ENCODE results near the gene ATG4D.

Gene ATG4D

DNA sequence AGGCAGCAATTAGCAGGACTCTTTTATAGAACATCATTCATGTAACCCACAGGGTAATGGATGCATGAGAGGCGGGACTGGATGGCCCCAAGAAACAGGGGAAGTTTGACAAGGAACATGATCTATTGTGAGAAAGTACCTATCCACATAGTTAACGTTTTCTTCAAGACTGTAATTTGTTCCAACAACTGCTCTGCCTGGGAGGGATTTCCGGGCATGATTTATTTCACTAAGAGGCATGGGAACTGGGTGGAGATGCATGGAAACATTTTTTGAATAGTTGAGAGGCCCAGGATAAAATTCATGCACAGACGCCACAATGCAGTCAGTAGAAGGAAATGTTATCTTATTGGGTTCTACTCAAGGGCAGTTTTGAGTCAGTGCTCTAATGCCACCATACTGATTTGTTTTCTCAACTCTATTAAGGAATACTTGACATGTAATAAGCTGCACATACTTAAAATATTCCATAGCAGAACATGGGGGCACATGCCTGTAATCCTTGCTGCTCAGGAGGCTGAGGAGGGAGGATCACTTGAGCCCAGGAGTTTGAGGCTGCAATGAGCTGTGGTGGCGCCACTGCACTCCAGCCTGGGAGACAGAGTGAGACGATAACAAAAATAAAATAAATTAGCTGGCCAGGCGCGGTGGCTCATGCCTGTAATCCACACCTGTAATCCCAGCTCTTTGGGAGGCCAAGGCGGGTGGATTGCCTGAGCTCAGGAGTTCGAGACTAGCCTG lies 9.9 kb upstream of the ATG4D start:
- no peaks in the 10 kb centered on the region for H3K79me2 ChIP-seq (ENCODE audit: control insufficient read depth, low read length)
- H3K4me2 ChIP-seq (ENCODE audit: low read length), result no peak overlapping the region
- H3K27ac ChIP-seq (ENCODE audit: low read depth, low read length), result no peak overlapping the region
- H3F3A ChIP-seq (ENCODE audit: control insufficient read depth, insufficient read depth), result no peaks in the 10 kb centered on the region
- no peaks in the 10 kb centered on the region for H4K20me1 ChIP-seq (ENCODE audit: control insufficient read depth, insufficient read depth, low read depth, low read length)
- no peaks in the 10 kb centered on the region for H3K9me2 ChIP-seq (replicated peaks; ENCODE audit: control insufficient read depth, low read length)
- no peaks in the 10 kb centered on the region for H3K4me1 ChIP-seq (ENCODE audit: control insufficient read depth, low read length)
- H3K9me3 ChIP-seq (ENCODE audit: control insufficient read depth, insufficient read depth, low read length), result peaks cover 2% of the 10 kb centered on the region; the same call in 1 of the 2 replicates
- no peak overlapping the region for H3K4me3 ChIP-seq (ENCODE audit: low read length)
- peaks cover 26% of the 10 kb centered on the region for H3K27me3 ChIP-seq (ENCODE audit: control insufficient read depth, low read length)
- no peak for TF ChIP-seq EZH2phosphoT487 (IDR thresholded peaks at IDR 0.05; ENCODE audit: borderline replicate concordance, low read length)
- TF ChIP-seq, protein P1, sequence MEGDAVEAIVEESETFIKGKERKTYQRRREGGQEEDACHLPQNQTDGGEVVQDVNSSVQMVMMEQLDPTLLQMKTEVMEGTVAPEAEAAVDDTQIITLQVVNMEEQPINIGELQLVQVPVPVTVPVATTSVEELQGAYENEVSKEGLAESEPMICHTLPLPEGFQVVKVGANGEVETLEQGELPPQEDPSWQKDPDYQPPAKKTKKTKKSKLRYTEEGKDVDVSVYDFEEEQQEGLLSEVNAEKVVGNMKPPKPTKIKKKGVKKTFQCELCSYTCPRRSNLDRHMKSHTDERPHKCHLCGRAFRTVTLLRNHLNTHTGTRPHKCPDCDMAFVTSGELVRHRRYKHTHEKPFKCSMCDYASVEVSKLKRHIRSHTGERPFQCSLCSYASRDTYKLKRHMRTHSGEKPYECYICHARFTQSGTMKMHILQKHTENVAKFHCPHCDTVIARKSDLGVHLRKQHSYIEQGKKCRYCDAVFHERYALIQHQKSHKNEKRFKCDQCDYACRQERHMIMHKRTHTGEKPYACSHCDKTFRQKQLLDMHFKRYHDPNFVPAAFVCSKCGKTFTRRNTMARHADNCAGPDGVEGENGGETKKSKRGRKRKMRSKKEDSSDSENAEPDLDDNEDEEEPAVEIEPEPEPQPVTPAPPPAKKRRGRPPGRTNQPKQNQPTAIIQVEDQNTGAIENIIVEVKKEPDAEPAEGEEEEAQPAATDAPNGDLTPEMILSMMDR (IDR thresholded peaks at IDR 0.05; ENCODE audit: low read depth, low read length, poor library complexity, severe bottlenecking), result no peak
- no peaks in the 10 kb centered on the region for H3K36me3 ChIP-seq (ENCODE audit: control insufficient read depth, low read length)

DNA sequence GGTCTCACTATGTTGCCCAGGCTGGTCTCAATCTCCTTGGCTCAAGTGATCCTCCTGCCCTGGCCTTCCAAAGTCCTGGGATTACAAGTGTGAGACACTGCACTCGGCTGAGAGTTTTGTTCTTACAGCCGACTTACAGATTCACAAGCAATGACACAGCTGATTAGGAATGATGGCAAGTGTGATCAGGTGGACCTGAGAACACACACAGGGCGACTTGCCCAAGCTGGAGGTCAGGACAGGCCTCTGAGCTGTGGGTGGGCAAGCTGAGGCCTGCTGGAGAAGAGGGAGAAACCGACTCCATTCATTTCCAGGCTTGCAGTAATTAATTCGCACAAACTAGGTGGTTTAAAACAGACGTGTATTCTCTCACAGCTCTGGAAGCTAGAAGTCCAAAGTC lies 8.1 kb upstream of the ATG4D start:
- H3K27me3 ChIP-seq (ENCODE audit: control insufficient read depth, low read length), result peaks cover 37% of the 10 kb centered on the region
- TF ChIP-seq EZH2phosphoT487 (IDR thresholded peaks at IDR 0.05; ENCODE audit: borderline replicate concordance, low read length), result no peak
- TF ChIP-seq, protein P1 (IDR thresholded peaks at IDR 0.05; ENCODE audit: low read depth, low read length, poor library complexity, severe bottlenecking), result no peak

GRCh38 chr19:10537668-10538067 lies 6.0 kb upstream of the ATG4D start:
- Histone ChIP-seq H3K79me2 (ENCODE audit: control insufficient read depth, low read length) (no peaks in the 10 kb centered on the region), H3K4me3 (ENCODE audit: low read length) (no peak overlapping the region), H3K36me3 (ENCODE audit: control insufficient read depth, low read length) (no peaks in the 10 kb centered on the region), H3K4me2 (ENCODE audit: low read length) (no peak overlapping the region), H3K9me2 (replicated peaks; ENCODE audit: control insufficient read depth, low read length) (no peaks in the 10 kb centered on the region), H4K20me1 (ENCODE audit: control insufficient read depth, insufficient read depth, low read depth, low read length) (no peaks in the 10 kb centered on the region), H3K4me1 (ENCODE audit: control insufficient read depth, low read length) (peaks cover under 1% of the 10 kb centered on the region; the same call in 1 of the 2 replicates), H3K9me3 (ENCODE audit: control insufficient read depth, insufficient read depth, low read length) (no peaks in the 10 kb centered on the region), H3K27ac (ENCODE audit: low read depth, low read length) (no peak overlapping the region), H3F3A (ENCODE audit: control insufficient read depth, insufficient read depth) (peaks cover 4% of the 10 kb centered on the region), H3K27me3 (ENCODE audit: control insufficient read depth, low read length) (peaks cover 37% of the 10 kb centered on the region)
- no peak for TF ChIP-seq EZH2phosphoT487 (IDR thresholded peaks at IDR 0.05; ENCODE audit: borderline replicate concordance, low read length)
- TF ChIP-seq, protein P1 (IDR thresholded peaks at IDR 0.05; ENCODE audit: low read depth, low read length, poor library complexity, severe bottlenecking), result no peak

More for the DNA sequence above, 8.1 kb upstream of the ATG4D start:
- no peaks in the 10 kb centered on the region for H3K79me2 ChIP-seq (ENCODE audit: control insufficient read depth, low read length)
- H3K4me2 ChIP-seq (ENCODE audit: low read length), result no peak overlapping the region
- H3K4me3 ChIP-seq (ENCODE audit: low read length), result no peak overlapping the region
- H3K9me2 ChIP-seq (replicated peaks; ENCODE audit: control insufficient read depth, low read length), result no peaks in the 10 kb centered on the region
- H4K20me1 ChIP-seq (ENCODE audit: control insufficient read depth, insufficient read depth, low read depth, low read length), result no peaks in the 10 kb centered on the region
- H3K9me3 ChIP-seq (ENCODE audit: control insufficient read depth, insufficient read depth, low read length), result peaks cover 2% of the 10 kb centered on the region; the same call in 1 of the 2 replicates
- no peak overlapping the region for H3K27ac ChIP-seq (ENCODE audit: low read depth, low read length)
- no peaks in the 10 kb centered on the region for H3K36me3 ChIP-seq (ENCODE audit: control insufficient read depth, low read length)
- no peaks in the 10 kb centered on the region for H3F3A ChIP-seq (ENCODE audit: control insufficient read depth, insufficient read depth)
- no peaks in the 10 kb centered on the region for H3K4me1 ChIP-seq (ENCODE audit: control insufficient read depth, low read length)

All from DOHH2 (cell line).